ENCODE data around the gene LLPH. TPM values are rescaled to one million over a fixed set of nuclear protein-coding genes. Genes with fewer than 3 reads are reported as not detected.

LLPH gene
- total RNA-seq, 2 experiments from 2014 or later = 33.6 to 34.1 TPM

DNA sequence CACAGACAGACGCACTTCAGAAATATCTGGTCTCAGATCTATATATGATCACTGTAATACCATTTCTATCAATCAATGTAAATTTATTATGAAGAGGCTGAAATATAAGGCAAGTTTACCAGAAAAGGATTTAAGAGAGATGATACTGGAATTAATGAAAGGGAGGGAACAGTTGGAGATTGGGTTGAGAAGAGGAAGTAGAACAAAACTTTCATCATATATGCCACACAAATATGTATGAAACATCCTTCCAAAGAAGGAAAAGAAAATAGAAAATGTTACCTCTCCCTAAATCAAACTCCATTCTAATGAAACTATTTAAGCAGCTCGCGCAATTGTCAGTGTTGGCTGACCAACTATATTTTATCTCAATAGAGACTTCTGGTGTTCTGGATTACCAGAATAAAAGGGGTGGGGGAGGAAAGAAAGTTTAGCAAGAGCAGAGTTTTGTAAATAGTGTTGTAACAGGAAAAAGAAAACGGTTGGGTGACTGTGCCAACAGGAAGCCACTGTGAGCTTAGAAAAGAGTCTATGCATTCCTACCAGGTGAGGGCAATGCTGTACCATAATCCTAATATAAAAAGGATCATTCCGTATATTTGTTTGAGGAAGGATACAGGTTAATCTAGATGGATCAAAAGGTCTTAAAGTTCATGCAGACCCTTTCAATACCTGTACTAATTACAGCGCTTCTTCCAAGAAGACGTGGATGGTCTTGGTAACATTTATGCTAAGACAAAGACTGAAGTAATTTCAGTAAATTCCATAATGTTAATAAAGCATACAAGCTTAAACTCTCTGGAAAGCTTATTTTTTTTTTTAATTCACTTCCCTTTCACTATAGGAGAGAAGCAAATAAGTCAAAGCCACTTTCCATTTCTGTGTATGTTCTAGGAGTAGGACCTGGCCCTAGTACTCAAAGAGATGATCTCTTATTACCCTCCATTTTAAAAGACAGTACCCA is 14.5 kb upstream of the LLPH start:
- Mint-ChIP-seq H3K36me3 (ENCODE audit: low read depth) (peaks cover 59% of the 10 kb centered on the region), H3K27ac (peak overlapping the region; percentile 84), H3K4me3 (no peak overlapping the region), H3K9me3 (peaks cover 13% of the 10 kb centered on the region), H3K27me3 (no peaks in the 10 kb centered on the region), H3K4me1 (ENCODE audit: low read depth) (peaks cover 15% of the 10 kb centered on the region)
- POLR2A ChIA-PET = interaction anchor here (0.8 kb wide), 1 partner anchor 15 kb away, joined by 4 read pairs; no protein-coding TSS in a partner anchor
- DNase-seq (peak; percentile 8), ATAC-seq (peak; percentile 51)
- CTCF ChIA-PET = interaction anchor here (0.6 to 2.2 kb wide), 11 partner anchors 15 to 264 kb away, joined by 3 to 7 read pairs (median 3); partner anchors contain the start of gene TMBIM4
- intact Hi-C loops (cut with micrococcal nuclease) = no loop called here
- TF ChIP-seq, protein P1, sequence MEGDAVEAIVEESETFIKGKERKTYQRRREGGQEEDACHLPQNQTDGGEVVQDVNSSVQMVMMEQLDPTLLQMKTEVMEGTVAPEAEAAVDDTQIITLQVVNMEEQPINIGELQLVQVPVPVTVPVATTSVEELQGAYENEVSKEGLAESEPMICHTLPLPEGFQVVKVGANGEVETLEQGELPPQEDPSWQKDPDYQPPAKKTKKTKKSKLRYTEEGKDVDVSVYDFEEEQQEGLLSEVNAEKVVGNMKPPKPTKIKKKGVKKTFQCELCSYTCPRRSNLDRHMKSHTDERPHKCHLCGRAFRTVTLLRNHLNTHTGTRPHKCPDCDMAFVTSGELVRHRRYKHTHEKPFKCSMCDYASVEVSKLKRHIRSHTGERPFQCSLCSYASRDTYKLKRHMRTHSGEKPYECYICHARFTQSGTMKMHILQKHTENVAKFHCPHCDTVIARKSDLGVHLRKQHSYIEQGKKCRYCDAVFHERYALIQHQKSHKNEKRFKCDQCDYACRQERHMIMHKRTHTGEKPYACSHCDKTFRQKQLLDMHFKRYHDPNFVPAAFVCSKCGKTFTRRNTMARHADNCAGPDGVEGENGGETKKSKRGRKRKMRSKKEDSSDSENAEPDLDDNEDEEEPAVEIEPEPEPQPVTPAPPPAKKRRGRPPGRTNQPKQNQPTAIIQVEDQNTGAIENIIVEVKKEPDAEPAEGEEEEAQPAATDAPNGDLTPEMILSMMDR (IDR thresholded peaks at IDR 0.05) = peak; percentile 17

DNA sequence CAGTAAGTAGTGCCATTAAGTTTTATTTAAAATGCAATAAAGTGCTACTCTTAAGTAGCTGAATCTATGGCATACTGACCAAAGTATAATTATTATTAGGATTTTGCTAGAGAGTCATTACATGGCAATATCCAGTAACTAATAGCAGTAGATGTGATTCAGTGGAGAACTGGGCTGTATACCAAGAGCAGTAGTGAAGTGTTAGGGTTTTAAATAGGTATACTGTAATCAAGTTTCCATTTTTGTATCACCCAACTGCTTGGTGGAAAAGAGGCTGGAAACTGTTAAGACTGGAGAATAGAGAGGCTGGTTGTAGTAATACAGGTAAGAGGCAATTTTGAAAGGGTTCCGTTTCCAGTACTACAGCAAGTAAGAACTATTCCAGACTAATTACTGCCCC is 13.3 kb upstream of the LLPH start:
- POLR2A ChIA-PET = no interaction called here
- Mint-ChIP-seq H3K4me1 (ENCODE audit: low read depth) (peaks cover 15% of the 10 kb centered on the region), H3K36me3 (ENCODE audit: low read depth) (peaks cover 63% of the 10 kb centered on the region), H3K9me3 (peaks cover 15% of the 10 kb centered on the region), H3K4me3 (no peak overlapping the region), H3K27ac (peak overlapping the region; percentile 24), H3K27me3 (no peaks in the 10 kb centered on the region)
- intact Hi-C loops (cut with micrococcal nuclease) = no loop called here
- ATAC-seq (no peak), DNase-seq (no peak)
- TF ChIP-seq, protein P1 (IDR thresholded peaks at IDR 0.05) = no peak
- CTCF ChIA-PET = interaction anchor here (0.6 to 2.2 kb wide), 2 partner anchors 26 to 92 kb away, joined by 3 to 7 read pairs; partner anchors contain the start of gene TMBIM4

DNA sequence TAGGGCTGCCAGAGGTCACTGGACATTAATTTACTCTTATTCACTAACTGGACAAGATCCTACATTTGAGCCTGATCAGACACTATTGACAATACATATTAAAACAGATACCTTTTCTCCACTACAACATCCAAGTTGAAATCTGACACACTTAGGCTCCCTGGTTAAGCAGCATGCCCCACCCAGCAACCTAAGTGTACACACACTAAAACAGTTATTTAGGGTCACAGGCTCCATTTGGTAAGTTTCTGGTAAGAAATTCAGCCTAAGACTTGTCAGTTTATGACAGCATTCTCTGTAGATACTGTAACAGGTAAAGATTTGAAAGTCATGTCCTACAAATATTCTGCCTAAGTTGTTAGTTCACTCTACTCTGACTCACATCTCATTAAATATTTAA is 12.3 kb upstream of the LLPH start:
- ChIA-PET POLR2A (no interaction called here), CTCF (interaction anchor here (1.4 kb wide), 1 partner anchor 93 kb away, joined by 5 read pairs; no protein-coding TSS in a partner anchor)
- DNase-seq = no peak
- TF ChIP-seq, protein P1 (IDR thresholded peaks at IDR 0.05) = no peak
- Mint-ChIP-seq H3K4me3 (no peak overlapping the region), H3K27ac (no peak overlapping the region), H3K9me3 (peaks cover 15% of the 10 kb centered on the region), H3K36me3 (ENCODE audit: low read depth) (peaks cover 61% of the 10 kb centered on the region), H3K27me3 (no peaks in the 10 kb centered on the region), H3K4me1 (ENCODE audit: low read depth) (peaks cover 12% of the 10 kb centered on the region)
- intact Hi-C loops (cut with micrococcal nuclease) = no loop called here
- no peak for ATAC-seq

DNA sequence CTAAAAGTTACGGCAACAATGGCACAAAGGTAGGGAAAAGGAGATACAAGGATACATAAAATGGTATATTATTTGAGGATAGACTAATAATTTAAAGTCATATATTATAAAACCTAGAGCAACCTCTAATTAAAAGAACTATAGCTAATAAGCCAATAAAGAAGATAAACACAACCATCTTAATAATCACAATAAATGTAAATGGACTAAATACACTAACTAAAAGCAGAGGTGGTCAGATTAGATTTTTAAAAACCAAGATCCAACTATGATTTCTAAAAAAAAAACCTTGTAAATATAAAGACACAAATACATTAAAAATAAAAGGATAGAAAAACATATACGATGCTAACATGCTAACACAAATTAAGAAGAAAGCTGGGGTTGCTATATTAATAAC is 10.7 kb upstream of the LLPH start:
- H3K9me3 Mint-ChIP-seq = peaks cover 15% of the 10 kb centered on the region
- H3K4me3 Mint-ChIP-seq = no peak overlapping the region
- ATAC-seq (no peak), DNase-seq (no peak)
- TF ChIP-seq, protein P1 (IDR thresholded peaks at IDR 0.05) = no peak
- peaks cover 65% of the 10 kb centered on the region for H3K36me3 Mint-ChIP-seq (ENCODE audit: low read depth)
- no peaks in the 10 kb centered on the region for H3K27me3 Mint-ChIP-seq
- intact Hi-C loops (cut with micrococcal nuclease) = no loop called here
- H3K27ac Mint-ChIP-seq = no peak overlapping the region
- H3K4me1 Mint-ChIP-seq (ENCODE audit: low read depth) = peaks cover 12% of the 10 kb centered on the region
- ChIA-PET CTCF (interaction anchor here (1.4 kb wide), 1 partner anchor 94 kb away, joined by 5 read pairs; no protein-coding TSS in a partner anchor), POLR2A (interaction anchor here (0.7 kb wide), 1 partner anchor 48 kb away, joined by 4 read pairs; no protein-coding TSS in a partner anchor)
